ENCODE results near the gene MUC5B.

MUC5B gene

GRCh38 chr11:1285316-1285744 is 62.5 kb downstream of the MUC5B start:
- DNase-seq (ENCODE audit: low spot score), result no peak
- H3K27ac ChIP-seq, result no peak overlapping the region
- TF ChIP-seq CTCF (IDR thresholded peaks at IDR 0.05), result no peak
- H3K4me3 ChIP-seq, result no peak overlapping the region

- H3K27ac ChIP-seq, result no peak overlapping the region
- H3K4me3 ChIP-seq, result no peak overlapping the region
- no peak for TF ChIP-seq CTCF (IDR thresholded peaks at IDR 0.05)
- no peak for DNase-seq (ENCODE audit: low spot score)
Observed at GRCh38 chr11:1285876-1286275, 63.0 kb downstream of the MUC5B start.

- no peak overlapping the region for H3K4me3 ChIP-seq
- no peak for TF ChIP-seq CTCF (IDR thresholded peaks at IDR 0.05)
- H3K27ac ChIP-seq, result no peak overlapping the region
- DNase-seq (ENCODE audit: low spot score), result no peak
Observed at GRCh38 chr11:1287928-1288327, 65.1 kb downstream of the MUC5B start.

GRCh38 chr11:1288426-1289151 is 65.7 kb downstream of the MUC5B start:
- no peak for TF ChIP-seq CTCF (IDR thresholded peaks at IDR 0.05)
- no peak overlapping the region for H3K27ac ChIP-seq
- DNase-seq (ENCODE audit: low spot score), result no peak
- H3K4me3 ChIP-seq, result no peak overlapping the region

- H3K27ac ChIP-seq, result no peak overlapping the region
- TF ChIP-seq CTCF (IDR thresholded peaks at IDR 0.05), result no peak
- H3K4me3 ChIP-seq, result no peak overlapping the region
- no peak for DNase-seq (ENCODE audit: low spot score)
Observed at GRCh38 chr11:1289211-1289935, 66.5 kb downstream of the MUC5B start.

- Histone ChIP-seq H3K4me3 (no peak overlapping the region), H3K27ac (no peak overlapping the region)
- no peak for TF ChIP-seq CTCF (IDR thresholded peaks at IDR 0.05)
- no peak for DNase-seq (ENCODE audit: low spot score)
Observed at GRCh38 chr11:1290052-1291040, 67.5 kb downstream of the MUC5B start.

Measured in coronary artery (tissue), 2 donors.